B cell (primary cell): ENCODE measurements around the gene CCDC117. TPM values are rescaled to one million over a fixed set of nuclear protein-coding genes. Genes with fewer than 3 reads are reported as not detected.

Experiments
- ATAC-seq: fragments of 200-7000 bp; cut with Tn5 transposase; one replicate; pipeline ENCODE4 v1.10.0; 2021; ENCODE audit warnings: low read depth, mild to moderate bottlenecking, moderate number of reproducible peaks, moderate library complexity
- CTCF ChIA-PET: fragments of 350-600 bp; sonication (Branson Sonifier 250); formaldehyde crosslinking; loops from one replicate; lab custom pipeline; 2021; ENCODE audit warnings: antibody characterized with exemption, inconsistent platforms; lab: Charles Lee
- POLR2A ChIA-PET: fragments of 350-600 bp; sonication (Branson Sonifier 250); formaldehyde crosslinking; loops from one replicate; lab custom pipeline; 2021; ENCODE audit warnings: antibody characterized with exemption; lab: Charles Lee
- DNase-seq: peaks from one replicate; pipeline ENCODE4 v3.0.0; 2013
- H2AFZ ChIP-seq: 2 replicates; pipeline ENCODE4 v1.6.1; 2012; ENCODE audit warnings: mild to moderate bottlenecking, low read depth, low read length; ENCODE audit not compliant: insufficient read depth, poor library complexity, severe bottlenecking
- H3K27ac ChIP-seq, 2 donors: 1 replicate in 1 of 2; 2 replicates in 1 of 2; pipeline ENCODE4 v1.5.1; 2012 to 2013; ENCODE audit warnings: low read length in 2 of 2, mild to moderate bottlenecking in 2 of 2, moderate library complexity in 1 of 2
- H3K27me3 ChIP-seq, 4 experiments: fragments of 200-600 bp in 1 of 4; sonication (generic) in 1 of 4; replicated peaks in 1 of 4; 1 replicate in 2 of 4; 2 replicates in 2 of 4; pipeline versions ENCODE4 v1.6.1 to v1.7.0; 2013 to 2016; ENCODE audit warnings: low read length in 3 of 4, mild to moderate bottlenecking in 2 of 4, mixed read lengths in 1 of 4, moderate library complexity in 1 of 4; ENCODE audit not compliant: insufficient read depth in 4 of 4, control insufficient read depth in 3 of 4; ENCODE audit errors: control extremely low read depth in 1 of 4
- H3K36me3 ChIP-seq, 2 experiments: replicated peaks in 1 of 2; 1 replicate in 1 of 2; 2 replicates in 1 of 2; pipeline versions ENCODE4 v1.6.1 to v1.7.1; 2013; ENCODE audit warnings: low read length in 1 of 2; ENCODE audit not compliant: insufficient read depth in 2 of 2, control insufficient read depth in 1 of 2; ENCODE audit errors: control extremely low read depth in 1 of 2, extremely low read depth in 1 of 2
- H3K4me1 ChIP-seq, 2 donors: fragments of 200-600 bp in 1 of 2; sonication (generic) in 1 of 2; 1 replicate in 1 of 2; 2 replicates in 1 of 2; pipeline versions ENCODE4 v1.5.1 to v1.6.1; 2013 to 2017; ENCODE audit warnings: low read length in 2 of 2; ENCODE audit not compliant: control insufficient read depth in 2 of 2, insufficient read depth in 2 of 2
- H3K4me2 ChIP-seq: replicated peaks from 2 replicates; pipeline ENCODE3; 2012; ENCODE audit warnings: mild to moderate bottlenecking, low read depth, low read length; ENCODE audit not compliant: poor library complexity, severe bottlenecking
- H3K4me3 ChIP-seq, 5 experiments: fragments of 200-600 bp in 1 of 5; sonication (generic) in 1 of 5; 1 replicate in 3 of 5; 2 replicates in 2 of 5; pipeline versions ENCODE4 v1.5.1 to v1.7.0; 2011 to 2016; ENCODE audit warnings: low read length in 4 of 5, mild to moderate bottlenecking in 4 of 5, low read depth in 2 of 5, control low read depth in 1 of 5, moderate library complexity in 1 of 5; ENCODE audit not compliant: insufficient read depth in 1 of 5; ENCODE audit errors: control extremely low read depth in 1 of 5, extremely low read depth in 1 of 5
- H3K79me2 ChIP-seq: fragments of 200-600 bp; sonication (generic); one replicate; pipeline ENCODE4 v1.6.0; 2016; ENCODE audit warnings: low read length; ENCODE audit not compliant: control insufficient read depth, insufficient read depth
- H3K9ac ChIP-seq: fragments of 200-600 bp; sonication (generic); 2 replicates; pipeline ENCODE4 v1.6.1; 2017; ENCODE audit warnings: mild to moderate bottlenecking, low read length, moderate library complexity
- H3K9me3 ChIP-seq, 3 donors: one replicate each; pipeline versions ENCODE4 v1.6.1 to v1.7.1; 2013; ENCODE audit warnings: low read length in 2 of 3; ENCODE audit not compliant: control insufficient read depth in 2 of 3, insufficient read depth in 1 of 3; ENCODE audit errors: control extremely low read depth in 1 of 3
- H4K20me1 ChIP-seq: 2 replicates; pipeline ENCODE4 v1.6.0; 2012; ENCODE audit warnings: mild to moderate bottlenecking, low read length; ENCODE audit not compliant: insufficient read depth, control insufficient read depth, poor library complexity, severe bottlenecking
- H3K27ac Mint-ChIP-seq: one replicate; pipeline ENCODE4 v1.8.0; 2021; ENCODE audit warnings: mixed read lengths
- H3K27me3 Mint-ChIP-seq: one replicate; pipeline ENCODE4 v1.8.0; 2021; ENCODE audit warnings: mixed read lengths
- H3K4me1 Mint-ChIP-seq: one replicate; pipeline ENCODE4 v1.8.0; 2021; ENCODE audit warnings: mixed read lengths
- H3K4me3 Mint-ChIP-seq: one replicate; pipeline ENCODE4 v1.8.0; 2021; ENCODE audit warnings: mixed read lengths
- H3K9me3 Mint-ChIP-seq: one replicate; pipeline ENCODE4 v1.8.0; 2022; ENCODE audit warnings: mixed read lengths; ENCODE audit not compliant: insufficient read depth
- EZH2 ChIP-seq: IDR thresholded peaks from 2 replicates; pipeline ENCODE4 v1.6.1; 2012; ENCODE audit warnings: borderline replicate concordance, low read depth, mild to moderate bottlenecking, moderate library complexity, low read length; ENCODE audit not compliant: insufficient read depth, poor library complexity, severe bottlenecking
- WGBS: methylation state at CpG from one replicate; pipeline ENCODE4 v1.1.5; 2013; ENCODE audit warnings: missing lambda C conversion rate; ENCODE audit not compliant: insufficient coverage; 5-methylcytosine and 5-hydroxymethylcytosine counted together
- intact Hi-C: fragments of 100-400 bp; cut with micrococcal nuclease; formaldehyde crosslinking; loops from one replicate; pipeline ENCODE4 v1.10.0; 2022
- polyA plus RNA-seq: library from polyadenylated mRNA; depleted of rRNA; stranded (reverse); fragments of >200 nt; gene quantifications from 2 replicates; pipeline ENCODE4 v1.2.3, GENCODE V29; 2012
- total RNA-seq, 2 donors: library from RNA; stranded (reverse); fragments of 120-200 nt in 1 of 2; gene quantifications; 1 replicate in 1 of 2; 2 replicates in 1 of 2; pipeline versions ENCODE4 v1.2.3 to v1.2.4, GENCODE V29; 2013 to 2022
- TF ChIP-seq, protein P1 (sequence below): fragments of 200-600 bp; IDR thresholded peaks from one replicate; pipeline ENCODE4 v1.8.0; 2022; ENCODE audit warnings: antibody characterized with exemption, mild to moderate bottlenecking

Gene CCDC117
- total and polyA plus RNA-seq, 2 donors (not counting 1 experiment from before 2014, with no cell fraction given): 7.7 to 25.6 TPM

DNA sequence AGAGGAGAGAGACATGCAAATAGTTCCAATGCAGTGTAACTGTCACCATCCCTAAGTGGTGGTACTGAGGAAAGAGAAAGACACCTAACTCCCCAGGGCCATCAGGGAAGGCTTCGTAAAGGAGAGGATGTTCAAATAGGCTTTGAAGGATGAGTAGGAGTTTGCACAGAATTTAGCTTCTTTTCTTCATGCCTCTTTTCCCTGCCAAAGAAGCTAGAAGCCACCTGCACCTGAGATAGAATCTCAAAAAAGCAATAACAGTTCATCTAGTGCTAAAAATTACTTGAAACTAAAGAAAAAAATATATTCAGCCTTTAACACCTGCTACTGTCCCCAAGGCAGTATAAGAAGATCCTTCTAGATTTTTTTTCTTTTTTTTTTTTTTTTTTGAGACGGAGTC lies 44.6 kb downstream of the CCDC117 start:
- Histone ChIP-seq H3K9ac (no peak overlapping the region), H3K27me3 (no peaks in the 10 kb centered on the region), H3K79me2 (no peaks in the 10 kb centered on the region), H3K4me2 (no peak overlapping the region), H4K20me1 (no peaks in the 10 kb centered on the region), H3K27ac (no peak overlapping the region), H3K4me1 (peaks cover 16 to 27% of the 10 kb centered on the region in 2 donors), H3K36me3 (no peaks in the 10 kb centered on the region), H2AFZ (no peak overlapping the region), H3K9me3 (no peaks in the 10 kb centered on the region), H3K4me3 (no peak overlapping the region)
- Mint-ChIP-seq H3K27me3 (no peaks in the 10 kb centered on the region), H3K27ac (no peak overlapping the region), H3K4me3 (no peak overlapping the region), H3K4me1 (peaks cover 32% of the 10 kb centered on the region), H3K9me3 (no peaks in the 10 kb centered on the region)
- WGBS: no CpG with 5 or more reads among the region's 2 CpGs
- TF ChIP-seq, protein P1, sequence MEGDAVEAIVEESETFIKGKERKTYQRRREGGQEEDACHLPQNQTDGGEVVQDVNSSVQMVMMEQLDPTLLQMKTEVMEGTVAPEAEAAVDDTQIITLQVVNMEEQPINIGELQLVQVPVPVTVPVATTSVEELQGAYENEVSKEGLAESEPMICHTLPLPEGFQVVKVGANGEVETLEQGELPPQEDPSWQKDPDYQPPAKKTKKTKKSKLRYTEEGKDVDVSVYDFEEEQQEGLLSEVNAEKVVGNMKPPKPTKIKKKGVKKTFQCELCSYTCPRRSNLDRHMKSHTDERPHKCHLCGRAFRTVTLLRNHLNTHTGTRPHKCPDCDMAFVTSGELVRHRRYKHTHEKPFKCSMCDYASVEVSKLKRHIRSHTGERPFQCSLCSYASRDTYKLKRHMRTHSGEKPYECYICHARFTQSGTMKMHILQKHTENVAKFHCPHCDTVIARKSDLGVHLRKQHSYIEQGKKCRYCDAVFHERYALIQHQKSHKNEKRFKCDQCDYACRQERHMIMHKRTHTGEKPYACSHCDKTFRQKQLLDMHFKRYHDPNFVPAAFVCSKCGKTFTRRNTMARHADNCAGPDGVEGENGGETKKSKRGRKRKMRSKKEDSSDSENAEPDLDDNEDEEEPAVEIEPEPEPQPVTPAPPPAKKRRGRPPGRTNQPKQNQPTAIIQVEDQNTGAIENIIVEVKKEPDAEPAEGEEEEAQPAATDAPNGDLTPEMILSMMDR: no peak
- TF ChIP-seq EZH2: no peak
- POLR2A ChIA-PET: no interaction called here
- CTCF ChIA-PET: interaction anchor here (0.8 to 7.5 kb wide), 2 partner anchors 12 to 217 kb away, joined by 4 to 39 read pairs; no protein-coding TSS in a partner anchor
- DNase-seq (no peak), ATAC-seq (no peak)
- intact Hi-C loops: no loop called here

DNA sequence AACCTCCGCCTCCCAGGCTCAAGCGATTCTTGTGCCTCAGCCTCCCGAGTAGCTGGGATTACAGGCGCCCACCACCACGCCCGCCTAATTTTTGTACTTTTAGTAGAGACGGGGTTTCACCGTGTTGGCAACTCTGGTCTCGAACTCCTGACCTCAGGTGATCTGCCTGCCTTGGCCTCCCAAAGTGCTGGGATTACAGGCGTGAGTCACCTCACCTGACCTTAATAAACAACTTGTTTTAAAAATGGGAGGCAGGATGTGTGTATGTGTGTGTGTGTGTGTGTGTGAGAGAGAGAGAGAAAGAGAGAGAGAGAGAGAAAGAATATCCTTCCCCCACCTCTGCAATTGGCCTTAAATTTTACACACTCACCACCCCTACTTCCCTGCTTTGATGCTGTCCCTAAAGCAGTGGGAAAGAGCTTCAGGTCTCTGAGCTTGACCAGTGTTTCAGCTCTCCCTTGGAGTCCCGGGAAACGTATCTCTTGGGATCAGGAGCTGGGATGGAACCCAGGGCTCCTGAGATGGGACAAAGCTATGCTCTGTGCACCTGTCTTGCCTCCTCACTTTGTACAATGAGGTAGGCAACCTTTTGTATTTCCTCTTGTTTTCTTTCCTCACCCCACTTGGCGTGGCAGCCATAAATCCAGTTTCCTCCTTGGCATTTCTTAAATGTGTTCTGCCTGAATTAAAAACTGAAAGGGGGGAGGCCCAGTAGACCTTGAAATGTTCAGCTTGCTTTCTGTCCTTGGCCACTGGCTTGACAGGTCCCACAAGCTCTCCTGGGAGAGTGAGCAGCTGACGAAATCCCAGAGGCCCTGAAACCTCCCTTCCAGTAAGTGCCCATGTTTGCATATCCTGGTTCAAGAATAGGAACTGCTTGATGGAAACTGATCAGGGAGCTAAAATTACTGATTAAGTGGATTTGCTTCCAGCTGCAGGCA lies 45.7 kb downstream of the CCDC117 start:
- peaks cover 29% of the 10 kb centered on the region for H3K4me1 Mint-ChIP-seq
- intact Hi-C loops: no loop called here
- Histone ChIP-seq H3K27ac (no peak overlapping the region), H4K20me1 (no peaks in the 10 kb centered on the region), H3K4me1 (peaks cover 13 to 23% of the 10 kb centered on the region in 2 donors), H3K9ac (no peak overlapping the region), H3K4me3 (no peak overlapping the region), H3K4me2 (no peak overlapping the region), H2AFZ (no peak overlapping the region), H3K27me3 (no peaks in the 10 kb centered on the region), H3K36me3 (no peaks in the 10 kb centered on the region), H3K79me2 (no peaks in the 10 kb centered on the region), H3K9me3 (no peaks in the 10 kb centered on the region)
- H3K4me3 Mint-ChIP-seq: no peak overlapping the region
- ChIA-PET POLR2A (no interaction called here), CTCF (interaction anchor here (0.6 to 4.4 kb wide), 5 partner anchors 11 to 223 kb away, joined by 3 to 24 read pairs (median 4); no protein-coding TSS in a partner anchor)
- ATAC-seq (no peak), DNase-seq (no peak)
- peak overlapping the region; percentile 37 for H3K27ac Mint-ChIP-seq
- 69% methylated on average over 7 of the region's 14 CpGs for WGBS
- no peaks in the 10 kb centered on the region for H3K9me3 Mint-ChIP-seq
- TF ChIP-seq, protein P1: no peak
- no peak for TF ChIP-seq EZH2
- no peaks in the 10 kb centered on the region for H3K27me3 Mint-ChIP-seq
